NB4 (cell line): ENCODE measurements around the gene ATOH8.

ENCODE experiments used
- DNase-seq: peaks from one replicate; pipeline ENCODE4 v3.0.0; 2010; ENCODE audit warnings: low read depth
- H3K4me3 ChIP-seq: one replicate; pipeline ENCODE4 v1.5.1; 2011; ENCODE audit warnings: mild to moderate bottlenecking, low read depth, low read length, moderate library complexity
- MYC ChIP-seq: IDR thresholded peaks from 2 replicates; pipeline ENCODE4 v1.6.1; 2011; ENCODE audit warnings: low read depth, low read length
- POLR2A ChIP-seq: IDR thresholded peaks from 2 replicates; pipeline ENCODE4 v1.6.1; 2011; ENCODE audit warnings: mild to moderate bottlenecking; ENCODE audit not compliant: insufficient read length; ENCODE audit errors: extremely low read depth
- TF ChIP-seq, protein P1 (sequence below): IDR thresholded peaks from one replicate; pipeline ENCODE4 v1.5.1; 2012; ENCODE audit warnings: low read depth, low read length
- TF ChIP-seq, protein P2 (sequence below): IDR thresholded peaks from 2 replicates; pipeline ENCODE4 v1.6.1; 2011; ENCODE audit warnings: low read depth, low read length

ATOH8 gene

DNA sequence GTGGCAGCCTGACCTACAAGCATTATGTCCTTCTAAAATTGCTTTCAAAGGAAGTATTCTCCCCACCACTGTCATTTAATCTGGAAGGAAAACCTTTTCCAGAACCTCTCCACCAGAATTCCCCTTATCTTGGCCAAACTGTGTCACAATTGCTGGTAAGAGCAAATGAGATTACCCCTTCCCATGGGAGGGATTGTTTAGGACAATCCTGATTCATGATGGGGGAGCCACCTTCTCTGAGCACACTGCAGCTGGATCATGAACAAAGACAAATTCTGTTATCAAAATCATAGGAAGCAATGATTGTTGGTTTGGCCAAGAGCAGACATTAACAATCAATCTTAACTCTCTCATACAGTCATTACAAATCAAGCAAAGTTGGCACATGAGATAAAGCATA lies 18.1 kb upstream of the ATOH8 start:
- no peak for DNase-seq
- H3K4me3 ChIP-seq, result no peak overlapping the region
- TF ChIP-seq, protein P1, sequence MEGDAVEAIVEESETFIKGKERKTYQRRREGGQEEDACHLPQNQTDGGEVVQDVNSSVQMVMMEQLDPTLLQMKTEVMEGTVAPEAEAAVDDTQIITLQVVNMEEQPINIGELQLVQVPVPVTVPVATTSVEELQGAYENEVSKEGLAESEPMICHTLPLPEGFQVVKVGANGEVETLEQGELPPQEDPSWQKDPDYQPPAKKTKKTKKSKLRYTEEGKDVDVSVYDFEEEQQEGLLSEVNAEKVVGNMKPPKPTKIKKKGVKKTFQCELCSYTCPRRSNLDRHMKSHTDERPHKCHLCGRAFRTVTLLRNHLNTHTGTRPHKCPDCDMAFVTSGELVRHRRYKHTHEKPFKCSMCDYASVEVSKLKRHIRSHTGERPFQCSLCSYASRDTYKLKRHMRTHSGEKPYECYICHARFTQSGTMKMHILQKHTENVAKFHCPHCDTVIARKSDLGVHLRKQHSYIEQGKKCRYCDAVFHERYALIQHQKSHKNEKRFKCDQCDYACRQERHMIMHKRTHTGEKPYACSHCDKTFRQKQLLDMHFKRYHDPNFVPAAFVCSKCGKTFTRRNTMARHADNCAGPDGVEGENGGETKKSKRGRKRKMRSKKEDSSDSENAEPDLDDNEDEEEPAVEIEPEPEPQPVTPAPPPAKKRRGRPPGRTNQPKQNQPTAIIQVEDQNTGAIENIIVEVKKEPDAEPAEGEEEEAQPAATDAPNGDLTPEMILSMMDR, result no peak
- no peak for TF ChIP-seq POLR2A
- TF ChIP-seq, protein P2, sequence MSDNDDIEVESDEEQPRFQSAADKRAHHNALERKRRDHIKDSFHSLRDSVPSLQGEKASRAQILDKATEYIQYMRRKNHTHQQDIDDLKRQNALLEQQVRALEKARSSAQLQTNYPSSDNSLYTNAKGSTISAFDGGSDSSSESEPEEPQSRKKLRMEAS, result no peak
- TF ChIP-seq MYC, result no peak

DNA sequence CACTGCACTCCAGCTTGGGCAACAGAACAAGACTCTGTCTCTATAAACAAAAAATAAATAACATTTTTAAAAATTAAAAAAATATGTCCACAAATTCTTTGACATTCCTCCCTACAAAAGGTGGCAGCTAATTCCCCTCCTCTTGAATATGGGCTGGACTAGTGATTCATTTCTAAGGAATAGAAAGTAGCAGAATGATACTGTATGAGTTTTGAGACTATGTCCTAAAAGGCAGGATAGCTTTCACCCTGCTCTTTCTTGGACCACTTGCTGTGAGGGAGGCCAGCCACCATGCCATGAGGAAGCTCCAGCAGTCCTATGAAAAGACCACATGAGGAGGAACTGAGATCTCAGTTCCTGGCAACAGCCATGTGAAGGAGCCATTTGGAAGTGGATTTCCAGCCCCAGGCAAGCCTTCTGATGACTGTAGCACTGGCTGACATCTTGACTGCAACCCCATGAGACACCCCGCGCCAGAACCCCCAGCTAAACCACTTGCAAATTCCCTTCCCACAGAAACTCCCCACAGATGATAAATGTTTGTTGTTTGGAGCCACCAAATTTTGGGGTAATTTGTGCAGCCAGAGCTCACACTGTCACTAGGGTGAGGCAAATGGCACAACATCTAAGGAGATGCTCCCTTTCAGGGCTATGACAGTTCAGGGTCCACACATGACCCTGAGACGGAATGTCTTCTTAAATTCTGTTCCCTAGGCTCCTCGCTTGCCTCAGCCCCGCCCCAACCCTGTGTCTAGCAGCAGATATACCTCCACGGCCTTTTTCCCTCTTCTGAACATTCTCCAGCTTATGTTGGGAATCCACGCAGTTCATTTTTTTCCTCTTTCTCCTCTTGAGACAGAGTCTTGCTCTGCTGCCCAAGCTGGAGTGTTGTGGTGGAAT lies 17.1 kb upstream of the ATOH8 start:
- TF ChIP-seq, protein P2, result no peak
- no peak for TF ChIP-seq POLR2A
- TF ChIP-seq, protein P1, result no peak
- no peak for TF ChIP-seq MYC
- DNase-seq, result no peak
- H3K4me3 ChIP-seq, result no peak overlapping the region

DNA sequence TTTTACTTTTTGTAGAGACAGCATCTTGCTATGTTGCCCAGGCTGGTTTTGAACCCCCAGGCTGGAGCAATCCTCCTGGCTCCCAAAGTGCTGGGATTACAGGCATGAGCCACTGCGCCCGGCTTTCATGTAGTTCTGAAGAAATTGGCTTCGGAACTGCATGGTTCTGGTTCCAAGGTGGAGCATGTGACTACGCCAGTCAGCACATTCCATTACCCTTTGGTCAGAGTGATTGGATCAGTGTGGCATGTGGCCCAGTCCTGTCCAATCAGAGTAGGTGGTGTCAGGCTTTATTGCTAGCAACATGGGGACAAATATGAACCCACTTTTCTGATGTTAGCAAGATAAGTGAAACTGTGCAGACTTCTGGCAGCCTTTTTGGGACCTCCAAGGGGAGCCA lies 16.3 kb upstream of the ATOH8 start:
- no peak overlapping the region for H3K4me3 ChIP-seq
- DNase-seq, result no peak
- TF ChIP-seq, protein P1, result no peak
- no peak for TF ChIP-seq POLR2A
- TF ChIP-seq MYC, result no peak
- TF ChIP-seq, protein P2, result no peak

GRCh38 chr2:85737961-85738360 lies 15.8 kb upstream of the ATOH8 start:
- TF ChIP-seq, protein P1, result no peak
- TF ChIP-seq MYC (no peak), POLR2A (no peak)
- TF ChIP-seq, protein P2, result no peak
- H3K4me3 ChIP-seq, result no peak overlapping the region
- no peak for DNase-seq

DNA sequence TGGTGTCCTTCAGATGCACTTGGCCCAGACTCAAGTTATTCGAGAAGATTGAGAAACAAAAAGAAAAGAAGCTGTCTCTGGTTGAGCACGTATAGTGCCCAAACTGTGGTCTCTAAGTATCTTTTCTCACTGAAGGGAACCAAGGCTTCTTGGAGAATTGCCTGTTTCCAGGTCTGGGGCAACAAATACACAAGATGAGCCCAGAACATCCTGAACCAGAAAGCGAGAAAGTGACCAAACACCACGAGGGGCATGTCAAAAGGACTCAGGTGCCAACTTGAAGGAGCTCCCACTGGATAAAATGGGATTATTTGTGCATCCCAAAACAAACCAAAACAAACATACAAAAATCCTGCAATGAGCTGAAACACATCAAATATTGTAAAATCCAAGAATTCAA lies 13.6 kb upstream of the ATOH8 start:
- no peak overlapping the region for H3K4me3 ChIP-seq
- DNase-seq, result no peak
- TF ChIP-seq POLR2A (no peak), MYC (no peak)
- TF ChIP-seq, protein P1, result no peak
- TF ChIP-seq, protein P2, result no peak
